HG03159 (cell line): Measurements from ENCODE around the gene PYGL.
A peak's percentile ranks its signal among the peaks of the same experiment; 100 is the strongest.

Source experiments
- ATAC-seq: cut with Tn5 transposase; IDR thresholded peaks from one replicate; pipeline ENCODE4 v1.9.1; 2021; ENCODE audit warnings: mild to moderate bottlenecking, moderate library complexity; ENCODE audit not compliant: unreplicated experiment

The PYGL gene

DNA sequence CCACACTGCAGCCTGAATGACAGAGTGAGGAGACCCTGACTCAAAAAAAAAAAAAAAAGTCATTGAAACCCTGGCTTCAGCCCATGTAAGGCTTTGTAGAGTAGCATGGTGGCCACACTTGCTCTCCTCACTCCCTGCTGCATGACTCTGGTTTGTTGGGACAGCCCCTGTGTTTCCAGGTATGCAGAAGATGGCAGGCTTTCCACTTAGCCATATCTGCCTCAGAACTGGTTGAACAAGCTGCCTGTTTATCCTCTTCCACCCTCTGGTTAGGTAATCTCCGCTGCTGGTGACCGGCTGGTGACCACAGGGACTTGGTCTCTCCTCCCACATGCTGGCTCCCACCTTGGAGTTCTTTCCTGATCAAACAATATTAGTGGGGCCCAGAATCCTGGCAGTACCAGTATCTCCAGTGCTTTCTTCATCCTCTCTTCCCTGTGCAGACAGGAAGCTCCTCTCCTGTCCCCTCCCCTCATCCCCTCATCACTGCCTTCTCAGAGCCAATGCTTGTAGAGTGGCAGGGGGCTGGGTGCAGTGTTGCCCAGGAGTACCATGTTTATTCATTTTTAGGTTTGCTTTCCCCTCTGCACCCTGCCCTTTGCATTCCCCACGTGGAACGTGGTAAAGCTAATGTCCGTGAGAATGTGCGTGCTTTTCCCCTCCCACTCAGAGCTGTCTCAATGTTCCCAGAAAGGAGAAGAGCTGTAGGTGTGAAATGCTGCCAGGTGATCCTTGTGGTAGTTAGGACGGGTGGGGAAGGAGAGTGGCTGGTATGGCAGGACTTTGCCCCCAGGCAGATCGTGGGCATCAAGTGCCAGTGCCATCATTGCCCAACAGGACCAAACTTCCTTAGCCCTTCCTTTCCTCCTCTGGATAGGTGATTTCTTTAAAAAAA, 61.1 kb downstream of the PYGL start:
- ATAC-seq, result no peak

DNA sequence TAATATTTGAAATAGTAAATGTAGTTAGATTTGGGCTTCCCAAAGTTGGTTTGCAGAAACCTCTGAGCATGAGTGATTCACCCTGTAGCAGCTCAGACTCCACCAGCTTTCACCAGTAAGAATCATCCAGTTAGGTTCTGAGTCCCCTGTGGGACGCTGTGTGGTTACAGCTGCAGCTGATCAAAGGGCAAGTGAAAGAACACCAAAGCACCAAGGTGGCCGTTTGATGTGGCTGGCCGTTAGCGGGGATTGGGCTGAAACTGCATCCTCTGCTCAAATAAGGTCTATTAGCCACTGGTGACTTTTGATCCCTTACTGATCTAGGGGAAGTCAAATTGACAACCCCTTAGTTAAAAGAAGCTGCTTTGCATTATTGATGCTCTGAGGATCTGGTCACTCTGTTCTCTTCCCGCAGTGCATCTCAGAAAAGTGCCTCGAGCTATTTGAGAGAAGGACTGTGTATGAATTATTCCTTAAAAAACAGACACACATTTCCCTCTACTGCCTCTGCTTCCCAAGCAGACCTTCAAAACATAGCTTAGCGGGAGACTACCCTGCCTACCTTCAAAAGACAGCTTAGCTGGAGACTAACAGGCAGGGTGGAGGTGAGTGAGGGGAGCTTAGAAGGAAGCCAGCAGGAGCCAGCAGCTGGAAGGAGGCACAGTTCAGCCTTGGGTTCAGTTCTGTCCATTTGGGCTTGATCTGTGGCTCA, 68.8 kb downstream of the PYGL start:
- peak; percentile 82 for ATAC-seq

DNA sequence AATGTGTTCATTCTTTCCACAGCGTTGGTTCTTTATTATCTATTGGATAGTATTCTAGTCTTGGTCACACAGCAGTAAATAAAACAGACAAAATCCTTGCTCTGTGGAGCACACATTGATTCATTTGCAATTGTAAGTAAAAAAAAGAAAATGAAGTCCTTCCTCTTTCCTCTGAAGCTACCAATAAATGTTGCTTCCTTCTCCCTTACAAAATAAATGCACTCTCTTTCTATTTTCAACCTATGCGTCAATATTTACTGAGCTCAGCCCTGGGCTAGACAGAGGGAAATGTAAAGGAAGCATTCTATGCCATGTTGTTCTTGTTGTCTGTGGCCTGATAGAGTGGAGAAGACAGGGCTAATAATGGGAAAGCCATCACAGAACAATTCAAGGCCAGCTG, 69.5 kb downstream of the PYGL start:
- no peak for ATAC-seq

DNA sequence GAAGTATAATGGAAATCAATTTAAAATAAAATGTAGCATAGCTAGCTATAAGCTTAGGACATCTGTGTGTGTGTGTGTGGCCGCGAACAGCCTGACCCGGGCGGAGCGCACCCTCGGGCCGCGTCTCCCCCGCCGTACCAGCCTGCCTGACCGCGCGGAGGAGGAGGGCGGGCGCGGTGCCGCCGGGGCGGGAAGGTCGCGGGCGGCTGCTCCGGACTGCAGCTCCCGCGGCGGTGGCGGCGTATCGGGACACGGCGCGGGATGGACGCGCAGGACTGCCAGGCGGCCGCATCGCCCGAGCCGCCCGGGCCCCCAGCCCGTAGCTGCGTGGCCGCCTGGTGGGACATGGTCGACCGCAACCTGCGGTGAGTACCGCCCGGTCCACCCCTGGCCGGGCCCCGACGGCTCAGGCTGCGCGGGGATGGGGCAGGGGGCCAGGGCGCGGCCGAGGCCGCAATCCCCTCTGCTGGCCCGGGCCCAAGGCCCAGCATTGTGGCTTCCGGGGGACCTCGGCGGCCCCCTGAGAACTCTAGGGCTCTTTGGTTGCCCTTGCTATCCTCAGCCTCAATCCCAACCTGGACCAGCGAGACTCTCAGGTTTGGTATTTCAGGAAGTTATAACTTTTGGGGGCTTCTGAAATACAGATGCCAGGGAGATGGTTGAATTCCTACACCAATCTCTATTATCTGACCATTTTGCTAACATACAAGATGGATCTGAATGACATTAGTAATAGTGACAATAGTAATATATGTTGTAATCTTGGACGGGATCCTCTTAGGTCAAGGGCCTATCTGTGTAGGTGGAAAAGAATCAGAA, 72.2 kb downstream of the PYGL start, which contains the start of gene ABHD12B:
TSS of gene ABHD12B (plus strand) at position 140 of the 819 bp plus-strand sequence. CDS start at position 262, 122 bp downstream.
- no peak for ATAC-seq

DNA sequence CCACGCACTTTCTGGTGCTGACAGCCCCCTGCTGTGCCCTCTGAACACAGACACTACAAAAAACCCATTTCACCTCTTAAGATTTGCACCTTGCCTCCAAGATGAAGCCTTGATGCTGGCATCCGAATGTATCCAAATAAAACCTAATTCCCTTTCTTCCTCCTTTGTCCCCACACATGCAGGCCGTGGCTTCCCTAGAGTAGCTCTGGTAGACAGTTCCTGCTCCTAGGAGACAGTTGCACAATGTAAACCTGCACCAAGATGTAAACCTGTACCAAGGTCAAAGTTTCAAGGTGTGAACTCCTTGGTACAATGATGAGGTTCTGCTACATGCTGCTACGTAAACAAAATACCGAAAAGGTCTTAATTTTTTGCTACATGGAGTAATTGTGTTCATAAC, 73.1 kb downstream of the PYGL start:
- no peak for ATAC-seq

DNA sequence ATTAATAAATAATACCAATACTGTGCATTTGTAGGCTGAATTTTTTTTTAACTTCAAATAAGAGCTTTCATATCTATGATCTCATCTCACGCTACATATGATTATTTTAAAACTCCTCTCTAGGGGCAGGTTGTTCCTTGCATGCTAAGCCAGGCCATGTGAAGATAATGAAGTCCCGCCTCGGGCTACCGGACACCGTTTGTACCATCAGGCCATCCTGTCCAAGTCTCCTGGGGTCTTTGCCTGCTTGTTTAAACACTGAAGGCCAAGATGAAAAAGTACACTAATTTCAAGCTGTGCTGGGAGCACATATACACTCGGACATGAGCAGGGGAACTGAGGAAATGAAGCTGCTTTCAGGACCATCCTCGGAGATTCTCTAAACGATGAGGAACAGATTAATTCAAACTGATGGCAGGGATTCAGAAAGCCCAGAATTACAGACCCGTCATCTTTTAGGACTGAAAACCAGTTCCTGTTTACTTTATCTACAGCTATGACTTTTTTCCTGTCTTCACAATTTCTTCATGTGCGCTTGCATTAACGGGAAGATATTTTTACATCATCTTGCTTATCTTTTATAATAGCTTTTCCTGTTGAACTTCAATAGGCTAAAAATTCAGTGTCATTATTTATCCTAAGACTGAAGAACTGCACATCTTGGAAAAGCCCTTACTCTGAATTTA, 78.7 kb downstream of the PYGL start:
- ATAC-seq, result no peak

DNA sequence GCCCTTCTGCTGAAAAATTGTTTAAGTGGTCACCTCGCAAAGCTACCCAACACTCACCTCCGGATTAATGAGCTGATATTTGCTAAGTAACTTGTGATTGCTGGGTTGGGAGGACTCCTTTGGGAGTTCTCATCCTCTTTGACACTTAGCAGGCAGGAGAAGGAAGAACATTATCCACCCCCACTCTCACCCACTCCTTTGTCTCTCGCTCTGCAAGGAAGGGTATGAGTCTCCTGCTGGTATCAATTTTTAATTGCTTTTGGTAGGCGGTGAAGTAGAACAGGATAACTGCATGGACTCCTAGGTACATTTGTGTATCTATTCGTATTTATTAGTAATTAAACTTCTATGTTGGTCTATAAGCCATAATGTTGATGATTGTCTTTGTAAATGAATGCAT, 79.3 kb downstream of the PYGL start:
- no peak for ATAC-seq

DNA sequence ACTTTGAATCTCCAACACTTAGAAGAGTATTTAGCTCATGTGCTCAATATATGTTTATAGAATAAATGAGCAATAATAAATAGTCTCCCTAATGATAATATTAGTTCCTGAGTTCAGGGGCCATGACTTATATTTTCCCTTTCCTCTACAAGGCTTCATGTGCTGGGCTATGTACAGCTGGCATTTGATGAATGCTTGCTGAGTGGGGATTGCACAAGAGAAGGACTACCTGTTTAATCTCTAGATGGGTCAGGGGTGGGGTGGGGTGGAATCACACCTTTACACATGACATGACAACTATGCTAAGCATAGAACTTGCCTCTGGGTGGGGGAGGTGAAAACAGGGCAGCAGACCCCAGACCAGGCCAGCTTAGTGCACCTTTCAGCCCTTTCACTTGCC, 80.0 kb downstream of the PYGL start:
- ATAC-seq, result no peak

DNA sequence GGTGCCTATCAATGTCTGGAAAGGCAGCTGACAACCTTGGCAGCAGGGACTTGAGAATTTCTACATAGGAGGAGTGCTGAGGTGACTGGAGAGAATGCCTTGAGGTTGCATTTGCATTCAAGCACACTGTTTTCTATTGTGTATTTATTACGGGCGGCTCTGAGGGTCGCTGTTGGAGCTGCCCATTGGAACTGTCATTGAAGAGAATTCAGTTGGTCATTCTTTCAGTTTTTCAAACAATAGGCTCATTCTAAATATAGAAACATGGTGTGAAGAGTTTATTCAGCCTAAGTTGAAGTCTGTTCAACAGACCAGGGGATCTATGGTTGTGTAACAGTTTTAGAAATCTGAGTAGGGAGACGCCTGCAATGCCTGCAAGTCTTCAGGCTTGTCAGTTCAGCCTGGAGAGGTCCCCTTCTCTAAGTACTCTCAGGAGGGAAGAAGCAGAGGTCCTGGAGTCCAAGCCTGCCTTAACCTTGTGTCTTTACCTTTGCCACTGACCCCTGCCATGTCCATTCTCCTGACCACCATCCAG, 82.2 kb downstream of the PYGL start:
- ATAC-seq, result no peak

DNA sequence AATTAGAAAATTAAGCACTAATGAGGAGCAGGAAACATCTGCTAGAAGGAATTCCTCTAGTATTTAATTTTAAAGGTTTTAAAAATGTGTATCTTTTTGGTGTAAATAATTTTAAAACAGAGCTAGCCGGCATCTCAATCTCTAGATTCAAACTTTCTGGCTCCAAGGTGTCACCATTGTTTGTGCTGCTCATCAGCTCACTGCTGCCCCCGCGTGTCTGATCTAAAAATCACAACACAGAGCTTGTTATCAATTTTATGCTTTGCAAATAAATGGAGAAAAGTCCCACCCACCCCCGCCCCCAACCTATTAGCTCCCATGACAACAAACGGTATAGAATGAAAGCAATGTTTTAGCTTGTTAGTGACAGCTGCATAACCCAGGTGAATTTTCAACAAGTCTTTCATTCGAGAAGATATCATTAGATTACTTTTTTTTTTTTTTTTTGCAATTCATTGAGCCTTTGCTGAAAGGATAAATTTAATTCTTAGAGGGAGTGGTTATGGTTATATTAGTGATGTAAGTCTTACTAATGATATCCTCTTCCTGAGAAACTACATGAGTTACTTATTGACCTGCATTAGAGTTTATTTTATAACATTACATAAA, 83.7 kb downstream of the PYGL start:
- ATAC-seq, result peak; percentile 45

DNA sequence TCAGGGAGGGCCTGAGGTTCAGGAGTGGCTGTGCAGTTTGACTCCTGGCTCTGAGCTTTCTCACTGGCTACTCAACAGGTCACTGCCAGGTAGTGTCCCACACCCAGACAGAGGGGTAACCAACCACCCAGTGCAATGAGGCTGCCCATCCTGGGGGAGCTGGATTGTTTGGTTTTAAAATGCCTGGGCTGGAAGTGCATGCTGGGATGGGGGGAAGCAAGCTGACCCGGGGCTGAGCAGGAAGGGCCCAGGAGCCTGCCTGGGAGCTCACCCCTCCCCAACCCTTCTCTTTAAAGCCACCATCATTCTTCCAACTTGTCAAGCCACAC, 85.0 kb downstream of the PYGL start:
- no peak for ATAC-seq

DNA sequence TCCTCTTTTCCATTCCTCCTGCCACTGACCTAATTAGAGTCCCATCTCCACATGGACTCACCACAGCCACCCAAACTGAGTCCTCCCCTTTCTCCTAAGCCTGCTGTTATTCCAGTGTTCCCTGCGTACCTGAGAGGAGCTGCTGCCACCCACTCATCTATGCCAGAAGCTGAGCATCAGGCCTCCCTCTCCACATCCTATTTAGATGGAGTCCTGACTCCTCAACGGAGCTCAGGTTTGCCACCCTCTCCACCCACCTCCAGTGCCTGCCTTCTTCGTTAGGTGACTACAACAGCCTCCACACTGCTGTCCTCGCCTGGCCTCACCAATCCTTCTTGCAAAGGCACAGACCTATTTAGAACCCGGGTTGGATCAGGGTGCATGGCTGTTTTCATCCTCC, 87.6 kb downstream of the PYGL start:
- ATAC-seq, result no peak

DNA sequence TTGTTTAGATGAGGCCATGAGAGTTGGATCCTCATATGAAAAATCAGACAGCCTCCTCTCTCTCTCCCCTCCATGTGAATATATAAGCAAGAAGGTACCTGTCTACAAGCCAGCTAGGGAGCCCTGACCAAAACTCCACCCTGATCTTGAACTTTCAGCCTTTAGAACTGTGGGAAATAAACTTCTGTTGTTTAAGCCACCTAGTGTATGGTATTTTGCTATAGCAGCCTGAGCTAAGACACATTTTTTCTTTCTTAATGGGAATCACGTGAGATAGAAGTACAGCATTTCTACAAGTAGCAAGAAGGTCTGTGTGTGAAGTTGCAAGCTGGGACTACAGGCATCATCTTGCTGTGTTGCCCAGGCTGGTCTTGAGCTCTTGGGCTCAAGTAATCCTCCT, 88.7 kb downstream of the PYGL start:
- ATAC-seq, result no peak
